Measurements from ENCODE around the gene IL1F10.
"Not testable (repeated sequence)": the region's sequence is repeated elsewhere in the genome, so short reads cannot be mapped to it uniquely, and the experiment has no call there.

Gene IL1F10

GRCh38 chr2:113085542-113085941, 17.8 kb downstream of the IL1F10 start:
- no peak overlapping the region for H3K4me3 ChIP-seq (ENCODE audit: low read depth, low read length)
- no peak for TF ChIP-seq CTCF (IDR thresholded peaks at IDR 0.05; ENCODE audit: borderline replicate concordance, insufficient read depth, low read depth, low read length)

GRCh38 chr2:113088213-113088992, 20.6 kb downstream of the IL1F10 start:
- no peak for TF ChIP-seq CTCF (IDR thresholded peaks at IDR 0.05; ENCODE audit: borderline replicate concordance, insufficient read depth, low read depth, low read length)
- H3K4me3 ChIP-seq (ENCODE audit: low read depth, low read length), result no peak overlapping the region

GRCh38 chr2:113089916-113090315, 22.1 kb downstream of the IL1F10 start:
- no peak for TF ChIP-seq CTCF (IDR thresholded peaks at IDR 0.05; ENCODE audit: borderline replicate concordance, insufficient read depth, low read depth, low read length)
- no peak overlapping the region for H3K4me3 ChIP-seq (ENCODE audit: low read depth, low read length)

- no peak overlapping the region for H3K4me3 ChIP-seq (ENCODE audit: low read depth, low read length)
These were observed 23.6 kb downstream of the IL1F10 start for GRCh38 chr2:113091231-113091896.

DNA sequence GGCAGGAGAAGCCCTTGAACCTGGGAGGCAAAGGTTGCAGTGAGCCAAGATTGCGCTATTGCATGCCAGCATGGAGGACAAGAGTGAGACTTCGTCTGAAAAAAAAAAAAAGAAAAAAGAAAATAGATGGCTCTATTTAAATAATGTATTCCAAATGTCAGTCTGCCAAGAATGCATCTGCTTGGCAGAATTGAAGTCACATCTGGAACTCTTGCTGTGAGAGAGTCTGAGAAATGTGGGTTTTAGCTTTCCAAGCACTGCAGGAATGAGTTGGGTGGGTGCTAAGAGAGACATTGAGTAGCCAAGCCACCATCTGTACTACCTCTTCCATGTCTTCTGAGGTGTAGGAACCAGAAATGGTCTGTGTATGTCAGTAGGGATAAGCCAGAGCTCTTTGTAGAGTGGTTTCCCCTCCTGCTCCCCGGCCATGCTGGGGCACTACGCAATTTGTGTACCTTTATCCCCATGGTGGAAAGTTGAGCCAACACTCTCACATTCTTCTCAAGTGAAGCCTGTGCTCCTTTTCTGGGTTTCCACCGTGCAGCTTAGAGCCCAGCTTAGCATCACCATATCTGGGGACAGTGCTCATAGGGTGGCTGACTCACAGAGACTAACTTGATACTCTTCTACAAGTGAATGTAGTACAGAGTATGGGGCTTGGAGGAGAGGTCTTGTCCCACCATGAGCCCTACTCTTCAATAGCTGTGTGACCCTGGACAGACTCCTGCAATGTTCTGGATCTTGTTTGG, 25.3 kb downstream of the IL1F10 start:
- H3K4me3 ChIP-seq (ENCODE audit: low read depth, low read length), result no peak overlapping the region
- no peak for TF ChIP-seq CTCF (IDR thresholded peaks at IDR 0.05; ENCODE audit: borderline replicate concordance, insufficient read depth, low read depth, low read length)

More at GRCh38 chr2:113091231-113091896, 23.6 kb downstream of the IL1F10 start:
- TF ChIP-seq CTCF (IDR thresholded peaks at IDR 0.05; ENCODE audit: borderline replicate concordance, insufficient read depth, low read depth, low read length), result no peak

DNA sequence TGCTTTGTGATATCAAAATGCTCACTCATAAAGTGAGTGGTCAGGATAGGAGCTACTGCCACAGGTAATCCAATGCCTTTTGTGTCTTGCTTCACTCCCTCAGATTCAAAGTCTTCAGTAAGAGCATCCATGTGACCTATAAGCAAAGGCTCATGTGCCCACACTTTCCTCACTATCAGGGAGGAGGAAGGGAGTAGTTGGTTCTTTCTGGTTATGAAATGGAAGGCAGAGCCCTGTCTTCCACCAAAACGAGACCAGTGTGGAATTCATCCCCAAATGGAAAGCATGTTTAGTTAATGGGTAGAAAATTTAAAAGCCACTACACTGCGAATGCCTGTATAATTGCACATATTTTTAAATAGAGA, 25.8 kb downstream of the IL1F10 start:
- H3K4me3 ChIP-seq (ENCODE audit: low read depth, low read length), result no peak overlapping the region
- no peak for TF ChIP-seq CTCF (IDR thresholded peaks at IDR 0.05; ENCODE audit: borderline replicate concordance, insufficient read depth, low read depth, low read length)

GRCh38 chr2:113096306-113096705, 28.5 kb downstream of the IL1F10 start:
- H3K4me3 ChIP-seq (ENCODE audit: low read depth, low read length), result not testable (repeated sequence)

- H3K4me3 ChIP-seq (ENCODE audit: low read depth, low read length), result not testable (repeated sequence)
These were observed 29.3 kb downstream of the IL1F10 start for GRCh38 chr2:113096842-113097618.
